K562 (cell line): Measurements from ENCODE around the gene PHLDB3.

ENCODE experiments used
- CBX2 ChIP-seq: fragments of 200-600 bp; sonication (generic); IDR thresholded peaks from one replicate; pipeline ENCODE4 v1.6.1; 2012; ENCODE audit warnings: mild to moderate bottlenecking, low read length, inconsistent platforms; ENCODE audit not compliant: insufficient read depth, poor library complexity, severe bottlenecking
- CTCF ChIP-seq, 3 experiments: IDR thresholded peaks in 2 of 3; conservative IDR thresholded peaks in 1 of 3; 2 replicates each; pipeline ENCODE4 v1.5.1; 2011 to 2012; ENCODE audit warnings: low read length in 3 of 3, mild to moderate bottlenecking in 3 of 3, control low read depth in 2 of 3, improper control_type of control experiment in 1 of 3, inconsistent platforms in 1 of 3, low read depth in 1 of 3, mixed read lengths in 1 of 3, moderate library complexity in 1 of 3; ENCODE audit not compliant: insufficient read depth in 2 of 3
- FOSL1 ChIP-seq: fragments of 200-800 bp; sonication (Bioruptor generic); conservative IDR thresholded peaks from 2 replicates; pipeline ENCODE4 v1.6.1; 2016; ENCODE audit warnings: missing genetic modification characterization, missing compliant biosample characterization
- JUN ChIP-seq, 2 experiments: sonication (generic) in 1 of 2; formaldehyde crosslinking in 1 of 2; IDR thresholded peaks; 2 replicates each; pipeline versions ENCODE4 v1.6.1 to v1.8.0; 2012 to 2022; ENCODE audit warnings: borderline replicate concordance in 2 of 2, mild to moderate bottlenecking in 2 of 2, improper control_type of control experiment in 1 of 2, low read depth in 1 of 2, low read length in 1 of 2, missing genetic modification reagents in 1 of 2
- JUND ChIP-seq, 2 experiments: IDR thresholded peaks; 2 replicates in 1 of 2; 3 replicates in 1 of 2; pipeline ENCODE4 v1.6.1; 2011; ENCODE audit warnings: borderline replicate concordance in 2 of 2, low read depth in 2 of 2, low read length in 2 of 2, improper control_type of control experiment in 1 of 2, missing biosample characterization in 1 of 2, missing genetic modification characterization in 1 of 2, missing genetic modification reagents in 1 of 2
- NCOA6 ChIP-seq: fragments of 450-650 bp; IDR thresholded peaks from 2 replicates; pipeline ENCODE4 v1.6.1; 2017; ENCODE audit warnings: mild to moderate bottlenecking
- SP1 ChIP-seq: sonication (generic); formaldehyde crosslinking; IDR thresholded peaks from 2 replicates; pipeline ENCODE4 v1.8.1; 2022; ENCODE audit warnings: mild to moderate bottlenecking, missing genetic modification reagents
- TEAD2 ChIP-seq: fragments of 450-650 bp; IDR thresholded peaks from 2 replicates; pipeline ENCODE4 v1.6.1; 2016; ENCODE audit warnings: missing genetic modification characterization, control low read depth, missing compliant biosample characterization
- THRAP3 ChIP-seq: fragments of 450-650 bp; IDR thresholded peaks from 2 replicates; pipeline ENCODE4 v1.6.1; 2016; ENCODE audit warnings: mild to moderate bottlenecking, inconsistent platforms, borderline replicate concordance
- ZC3H8 ChIP-seq: fragments of 450-650 bp; IDR thresholded peaks from 2 replicates; pipeline ENCODE4 v1.6.1; 2017
- ZZZ3 ChIP-seq: fragments of 450-650 bp; IDR thresholded peaks from 2 replicates; pipeline ENCODE4 v1.6.1; 2016; ENCODE audit warnings: antibody characterized with exemption, mild to moderate bottlenecking, moderate library complexity

DNA sequence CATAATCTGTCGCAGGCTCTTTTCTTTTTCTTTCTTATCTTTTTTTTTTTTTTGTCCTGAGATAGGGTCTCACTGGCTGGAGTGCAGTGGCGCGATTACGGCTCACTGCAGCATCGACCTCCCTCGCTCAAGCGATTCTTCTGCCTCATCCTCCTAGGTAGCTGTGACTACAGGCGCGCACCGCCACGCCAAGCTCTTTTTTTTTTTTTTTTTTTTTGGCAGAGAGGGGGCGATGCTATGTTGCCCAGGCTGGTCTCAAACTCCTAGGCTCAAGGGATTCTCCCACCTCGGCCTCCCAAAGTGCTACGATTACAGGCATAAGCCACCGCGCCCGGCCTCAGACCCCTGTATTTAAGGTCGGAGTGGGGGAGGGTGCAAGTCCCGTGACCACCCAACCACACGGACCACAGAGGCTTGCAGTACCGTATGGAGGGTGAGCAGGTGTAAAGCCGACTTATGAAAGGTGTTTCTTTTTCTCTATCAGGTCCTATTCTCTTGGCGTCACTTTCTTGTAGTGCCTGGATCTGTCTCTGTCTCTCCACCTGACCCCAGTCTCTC is 2.0 kb downstream of the PHLDB3 start:
- TF ChIP-seq CBX2 = no peak
- no peak for TF ChIP-seq ZZZ3
- no peak for TF ChIP-seq TEAD2 (tag)
- TF ChIP-seq CTCF (IDR thresholded peaks at IDR 0.05 in 2 of 3, conservative IDR thresholded peaks at IDR 0.05 in 1 of 3; ENCODE audit: insufficient read depth in 2 of 3, low read depth in 1 of 3, low read length in 3 of 3) = no peak
- TF ChIP-seq NCOA6 = no peak
- TF ChIP-seq JUN (IDR thresholded peaks at IDR 0.05; ENCODE audit: borderline replicate concordance, low read depth, low read length) = no peak
- TF ChIP-seq JUN (CRISPR knock-in tag; IDR thresholded peaks at IDR 0.05; ENCODE audit: borderline replicate concordance) = no peak
- no peak for TF ChIP-seq THRAP3
- no peak for TF ChIP-seq FOSL1
- TF ChIP-seq SP1 (CRISPR knock-in tag) = no peak
- no peak for TF ChIP-seq JUND (IDR thresholded peaks at IDR 0.05; ENCODE audit: borderline replicate concordance, low read depth, low read length)
- no peak for TF ChIP-seq JUND (tag; IDR thresholded peaks at IDR 0.05; ENCODE audit: borderline replicate concordance, low read depth, low read length)
- no peak for TF ChIP-seq ZC3H8
